GM19438 (cell line): ENCODE data around the gene CYBC1.
A peak's percentile ranks its signal among the peaks of the same experiment; 100 is the strongest.
"Not testable (repeated sequence)": the region's sequence is repeated elsewhere in the genome, so short reads cannot be mapped to it uniquely, and the experiment has no call there.

ENCODE experiments used
- ATAC-seq: cut with Tn5 transposase; IDR thresholded peaks from one replicate; pipeline ENCODE4 v1.9.1; 2021; ENCODE audit warnings: low read depth; ENCODE audit not compliant: unreplicated experiment

Gene CYBC1

DNA sequence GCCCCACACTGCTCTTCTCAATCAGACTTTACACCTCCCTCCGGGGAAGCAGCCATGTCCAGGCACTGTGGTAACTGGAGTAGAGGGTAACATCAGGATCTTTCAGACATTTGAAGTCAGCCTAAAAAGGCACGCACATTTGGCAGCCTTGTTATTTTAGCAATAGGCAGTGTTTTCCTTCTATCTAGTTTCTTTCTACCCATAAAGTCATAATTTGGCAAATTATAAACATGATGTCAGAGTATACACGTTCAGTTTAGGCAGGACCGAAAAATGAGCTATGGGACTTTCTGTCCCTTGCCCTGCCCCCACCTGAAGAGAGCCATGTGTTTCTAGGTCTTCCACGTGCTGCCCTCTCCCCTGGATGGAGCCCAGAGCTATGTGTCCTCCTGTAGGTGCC lies 29.1 kb upstream of the CYBC1 start:
- no peak for ATAC-seq

DNA sequence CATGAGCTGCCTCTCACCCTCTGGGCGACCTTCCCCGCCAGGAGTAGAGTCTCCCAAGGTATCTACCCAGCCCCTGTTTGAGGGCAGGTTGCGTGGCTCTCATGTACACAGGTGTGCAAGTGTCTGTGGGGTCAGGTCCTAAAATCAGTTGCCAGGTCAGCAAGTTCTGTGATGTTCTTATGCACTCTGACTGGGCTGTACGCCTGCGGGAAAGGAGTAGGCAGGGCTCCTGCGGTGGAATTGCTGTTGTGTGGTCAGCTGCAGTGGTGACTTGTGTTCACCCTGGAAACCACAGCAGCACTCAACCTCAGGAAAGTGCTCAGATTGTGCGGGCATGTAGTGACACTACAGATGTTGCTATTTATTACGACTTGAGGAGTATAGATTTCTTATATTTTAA lies 27.4 kb upstream of the CYBC1 start:
- ATAC-seq = no peak

GRCh38 chr17:82475458-82475857 lies 24.9 kb upstream of the CYBC1 start:
- no peak for ATAC-seq

DNA sequence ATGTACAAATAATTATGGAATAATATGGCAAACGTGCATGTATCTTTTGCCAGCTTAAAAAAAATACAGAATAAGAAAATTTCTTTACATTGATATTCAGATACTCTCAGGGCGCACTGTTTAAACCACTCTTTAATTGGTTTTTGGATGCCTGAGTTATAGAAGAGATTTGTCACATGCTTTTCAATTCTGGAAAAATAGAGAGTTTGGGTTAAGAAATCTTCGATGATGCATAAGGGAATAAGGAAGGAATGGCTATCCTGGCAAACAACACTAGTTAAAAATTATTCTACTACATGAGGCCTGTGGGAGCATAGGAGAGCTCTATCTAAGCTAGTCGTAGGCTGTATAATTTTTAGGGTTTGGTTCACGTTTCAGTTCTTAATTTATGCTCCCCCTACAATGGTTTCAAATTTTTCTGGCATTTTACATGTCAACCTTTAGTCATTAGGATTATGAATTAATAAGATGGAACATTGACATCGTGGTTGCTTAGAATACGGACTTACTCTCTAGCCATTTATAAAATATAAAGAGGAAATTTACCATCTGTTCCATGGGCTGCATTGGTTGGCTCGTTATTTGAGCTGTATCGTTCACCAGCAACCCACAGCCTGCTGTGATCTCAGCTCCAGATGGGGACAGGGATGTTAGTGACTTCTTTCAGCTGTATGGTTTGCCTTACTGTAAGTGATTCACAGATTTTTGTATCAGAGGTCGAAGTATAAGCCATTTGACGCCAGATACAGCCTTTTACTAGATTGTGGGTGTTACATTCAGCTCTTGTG lies 23.9 kb upstream of the CYBC1 start:
- ATAC-seq = no peak

GRCh38 chr17:82470065-82470464 lies 19.5 kb upstream of the CYBC1 start:
- ATAC-seq = no peak

DNA sequence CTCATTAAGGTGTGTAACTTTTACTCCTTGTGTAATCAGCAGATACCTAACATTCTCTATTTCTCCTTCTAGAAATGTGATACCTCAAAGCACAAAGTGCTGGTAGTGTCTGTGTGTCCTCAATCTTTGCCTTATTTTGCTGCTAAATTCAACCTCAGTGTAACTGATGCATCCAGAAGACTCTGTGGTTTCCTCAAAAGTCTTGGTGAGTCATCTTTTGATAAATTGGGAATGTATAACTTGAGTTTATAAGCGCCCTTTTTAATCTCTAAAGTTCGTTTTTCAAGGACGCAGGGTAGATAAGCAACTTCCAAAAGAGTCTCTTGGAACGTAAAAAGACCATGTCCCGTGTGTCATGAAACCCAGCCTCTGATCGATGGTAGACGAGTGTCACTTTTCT lies 18.1 kb upstream of the CYBC1 start:
- no peak for ATAC-seq

DNA sequence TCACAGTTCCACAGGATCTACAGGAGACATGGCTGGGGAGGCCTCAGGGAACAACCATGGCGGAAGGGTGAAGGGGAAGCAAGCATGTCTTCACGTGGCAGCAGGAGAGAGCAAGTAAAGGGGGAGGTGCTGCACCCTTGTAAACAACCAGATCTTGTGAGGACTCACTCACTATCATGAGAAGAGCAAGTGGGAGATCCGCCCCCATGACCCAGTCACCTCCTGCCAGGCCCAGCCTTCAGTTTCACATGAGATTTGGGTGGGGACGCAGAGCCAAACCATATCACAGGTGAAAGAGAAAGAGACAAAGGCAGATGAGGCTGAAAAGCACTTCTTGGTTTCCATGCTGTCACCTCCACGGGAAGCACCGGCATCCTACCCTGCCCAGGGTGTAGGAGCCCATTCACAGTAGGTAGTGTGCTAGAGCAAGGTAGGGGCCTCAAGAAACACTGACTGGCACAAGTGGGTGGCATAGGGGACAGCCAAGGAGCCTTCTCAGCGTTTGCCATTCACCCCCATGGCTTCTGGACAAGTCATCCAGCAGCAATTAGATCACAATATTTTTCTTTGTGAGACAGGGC lies 14.6 kb upstream of the CYBC1 start:
- no peak for ATAC-seq

DNA sequence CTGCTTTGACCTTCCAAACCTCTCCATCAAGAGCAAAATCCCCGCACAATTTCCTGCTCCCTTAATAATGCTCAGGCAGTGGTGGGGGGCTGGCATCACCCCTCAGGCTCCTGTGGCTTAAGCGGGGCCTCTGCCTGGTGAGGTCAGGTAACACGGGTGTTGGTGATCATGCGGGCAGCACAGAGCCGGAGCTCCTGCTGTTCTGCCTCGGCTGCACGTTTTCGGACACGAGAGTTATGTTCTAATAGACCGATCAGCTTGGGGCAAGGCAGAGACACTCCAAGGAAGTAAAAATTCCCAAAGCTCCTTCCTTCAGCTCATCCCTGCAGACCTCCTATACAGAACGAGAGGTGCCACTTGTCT lies 14.0 kb upstream of the CYBC1 start:
- ATAC-seq = no peak

GRCh38 chr17:82463925-82464566 lies 13.5 kb upstream of the CYBC1 start:
- ATAC-seq = no peak

GRCh38 chr17:82463391-82463790 lies 12.8 kb upstream of the CYBC1 start:
- no peak for ATAC-seq

DNA sequence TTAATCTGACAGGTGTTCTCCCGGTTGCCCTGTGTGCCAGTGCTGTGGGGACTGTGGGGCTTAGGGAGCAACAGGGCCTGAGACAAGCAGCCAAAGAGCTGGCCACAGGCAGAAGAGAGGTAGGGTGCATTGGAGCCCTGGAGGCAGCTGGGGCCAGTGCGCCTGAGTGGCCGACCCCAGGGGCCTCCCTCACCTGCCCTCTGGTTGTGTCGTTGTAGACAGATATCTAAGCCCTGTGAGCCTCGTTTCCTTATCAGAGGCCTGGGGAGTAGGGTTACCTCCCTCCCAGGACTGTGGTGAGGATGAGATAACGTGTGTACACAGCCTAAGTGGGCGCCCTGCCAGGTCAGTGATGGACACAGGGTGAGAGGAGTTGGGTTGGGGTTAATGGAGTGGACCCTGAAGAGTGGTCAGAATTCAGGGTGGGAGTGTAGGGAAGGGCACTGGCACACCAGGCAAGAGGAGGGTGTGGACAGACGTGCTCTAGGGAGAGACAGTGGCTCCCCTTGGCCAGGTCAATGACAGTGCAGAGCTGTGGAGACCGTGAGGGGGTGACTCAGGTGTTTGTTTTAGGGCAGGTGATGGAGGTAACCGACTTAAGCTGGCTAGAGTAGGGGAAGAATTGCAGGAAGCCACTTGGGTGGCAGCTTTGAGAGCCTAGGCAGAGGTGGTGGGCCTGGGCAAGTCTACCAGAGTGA lies 11.4 kb upstream of the CYBC1 start:
- no peak for ATAC-seq

- ATAC-seq = not testable (repeated sequence)
These were observed 9.4 kb upstream of the CYBC1 start for GRCh38 chr17:82459936-82460335.

DNA sequence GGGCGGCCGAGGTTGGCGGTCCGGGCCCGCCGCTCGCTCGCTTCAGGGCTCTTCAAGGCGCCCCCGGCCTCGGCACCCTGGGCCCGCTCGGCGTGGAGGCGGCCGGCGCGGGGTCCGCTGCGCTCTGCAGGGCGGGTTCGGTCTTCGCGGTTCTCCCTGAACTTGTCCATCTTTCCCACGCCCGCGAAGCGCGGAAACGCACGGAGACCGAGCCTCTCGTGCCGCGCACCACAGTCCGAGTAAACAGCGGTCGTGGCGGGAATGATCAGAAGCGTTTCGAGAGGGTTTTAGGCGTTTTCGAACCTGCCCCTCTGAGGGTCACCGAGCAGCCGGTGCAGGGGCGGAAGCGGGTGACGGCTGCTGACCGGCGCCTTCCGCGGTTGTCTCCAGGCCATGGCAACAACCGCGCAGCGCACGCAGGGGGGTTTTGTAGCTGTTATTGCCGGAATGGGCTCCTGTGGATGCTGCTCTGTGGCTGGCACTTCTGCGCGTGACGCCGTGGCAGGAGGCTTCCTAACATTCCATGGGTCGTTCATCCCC lies 8.4 kb upstream of the CYBC1 start:
- ATAC-seq = no peak

GRCh38 chr17:82458179-82458884 lies 7.8 kb upstream of the CYBC1 start, which contains the start of gene NARF:
TSS of gene NARF (plus strand) at chr17:82458741. CDS start at chr17:82458804, 63 bp downstream.
- ATAC-seq = peak; percentile 96

DNA sequence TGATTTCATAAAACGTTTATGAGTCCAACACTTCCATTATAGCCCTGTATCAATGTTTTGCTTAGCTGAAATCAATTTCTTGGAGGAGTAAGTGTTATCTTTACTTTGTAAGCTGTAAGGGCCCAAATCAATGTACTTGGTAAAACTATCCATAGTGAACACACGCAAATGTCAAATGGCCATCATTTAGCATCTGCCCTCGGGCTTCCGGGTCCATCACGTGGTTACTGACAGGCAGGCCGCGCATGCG lies 7.3 kb upstream of the CYBC1 start:
- no peak for ATAC-seq

GRCh38 chr17:82457073-82457928 lies 6.7 kb upstream of the CYBC1 start:
- ATAC-seq = no peak

GRCh38 chr17:82453706-82454105 lies 3.2 kb upstream of the CYBC1 start:
- not testable (repeated sequence) for ATAC-seq

DNA sequence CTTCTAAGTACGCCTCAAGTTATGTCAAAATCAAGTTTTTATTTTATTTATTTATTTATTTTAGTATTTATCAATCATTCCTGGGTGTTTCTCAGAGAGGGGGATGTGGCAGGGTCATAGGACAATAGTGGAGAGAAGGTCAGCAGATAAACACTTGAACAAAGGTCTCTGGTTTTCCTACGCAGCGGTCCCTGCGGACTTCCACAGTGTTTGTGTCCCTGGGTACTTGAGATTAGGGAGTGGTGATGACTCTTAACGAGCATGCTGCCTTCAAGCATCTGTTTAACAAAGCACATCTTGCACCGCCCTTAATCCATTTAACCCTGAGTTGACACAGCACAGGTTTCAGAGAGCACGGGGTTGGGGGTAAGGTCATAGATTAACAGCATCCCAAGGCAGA lies 2.6 kb upstream of the CYBC1 start:
- not testable (repeated sequence) for ATAC-seq

DNA sequence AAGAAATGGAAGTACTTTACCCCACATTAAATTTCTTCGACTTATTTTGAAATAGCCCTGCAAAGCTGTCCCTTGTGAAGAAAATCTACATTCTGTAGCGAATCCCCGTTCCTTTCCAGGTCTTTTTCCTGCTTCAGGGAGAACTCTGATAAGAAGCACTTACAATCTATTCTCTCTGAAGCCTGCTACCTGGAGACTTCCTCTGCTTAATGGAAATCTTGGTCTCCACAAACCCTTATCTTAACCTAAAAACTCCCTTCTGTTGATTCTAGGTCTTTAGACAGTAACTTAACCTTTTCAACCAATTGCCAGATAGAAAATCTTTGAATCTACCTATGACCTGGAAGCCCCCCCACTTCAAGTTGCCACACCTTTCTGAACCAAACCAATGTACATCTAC lies 1.6 kb upstream of the CYBC1 start:
- ATAC-seq = no peak

- no peak for ATAC-seq
These were observed 632 bp downstream of the CYBC1 start for GRCh38 chr17:82449883-82450356.
